Fibroblast of mammary gland (primary cell): ENCODE results near the gene MEX3A.
"Not testable (repeated sequence)": the region's sequence is repeated elsewhere in the genome, so short reads cannot be mapped to it uniquely, and the experiment has no call there.

ENCODE experiments used
- DNase-seq: peaks from one replicate; pipeline ENCODE4 v3.0.0-alpha.2; 2010; ENCODE audit warnings: low read depth
- H3K4me3 ChIP-seq: 2 replicates; pipeline ENCODE4 v1.5.1; 2011; ENCODE audit warnings: low read depth, mild to moderate bottlenecking, low read length, moderate library complexity; ENCODE audit not compliant: control insufficient read depth
- TF ChIP-seq, protein P1 (sequence below): conservative IDR thresholded peaks from 2 replicates; pipeline ENCODE4 v1.5.1; 2011; ENCODE audit warnings: low read depth, low read length, inconsistent platforms; ENCODE audit not compliant: control insufficient read depth, insufficient read depth

Gene MEX3A

GRCh38 chr1:156126630-156127534 lies 44.6 kb upstream of the MEX3A start:
- TF ChIP-seq, protein P1, sequence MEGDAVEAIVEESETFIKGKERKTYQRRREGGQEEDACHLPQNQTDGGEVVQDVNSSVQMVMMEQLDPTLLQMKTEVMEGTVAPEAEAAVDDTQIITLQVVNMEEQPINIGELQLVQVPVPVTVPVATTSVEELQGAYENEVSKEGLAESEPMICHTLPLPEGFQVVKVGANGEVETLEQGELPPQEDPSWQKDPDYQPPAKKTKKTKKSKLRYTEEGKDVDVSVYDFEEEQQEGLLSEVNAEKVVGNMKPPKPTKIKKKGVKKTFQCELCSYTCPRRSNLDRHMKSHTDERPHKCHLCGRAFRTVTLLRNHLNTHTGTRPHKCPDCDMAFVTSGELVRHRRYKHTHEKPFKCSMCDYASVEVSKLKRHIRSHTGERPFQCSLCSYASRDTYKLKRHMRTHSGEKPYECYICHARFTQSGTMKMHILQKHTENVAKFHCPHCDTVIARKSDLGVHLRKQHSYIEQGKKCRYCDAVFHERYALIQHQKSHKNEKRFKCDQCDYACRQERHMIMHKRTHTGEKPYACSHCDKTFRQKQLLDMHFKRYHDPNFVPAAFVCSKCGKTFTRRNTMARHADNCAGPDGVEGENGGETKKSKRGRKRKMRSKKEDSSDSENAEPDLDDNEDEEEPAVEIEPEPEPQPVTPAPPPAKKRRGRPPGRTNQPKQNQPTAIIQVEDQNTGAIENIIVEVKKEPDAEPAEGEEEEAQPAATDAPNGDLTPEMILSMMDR, result no peak
- H3K4me3 ChIP-seq, result peak overlapping the region; percentile 31
- peak; percentile 94 for DNase-seq

DNA sequence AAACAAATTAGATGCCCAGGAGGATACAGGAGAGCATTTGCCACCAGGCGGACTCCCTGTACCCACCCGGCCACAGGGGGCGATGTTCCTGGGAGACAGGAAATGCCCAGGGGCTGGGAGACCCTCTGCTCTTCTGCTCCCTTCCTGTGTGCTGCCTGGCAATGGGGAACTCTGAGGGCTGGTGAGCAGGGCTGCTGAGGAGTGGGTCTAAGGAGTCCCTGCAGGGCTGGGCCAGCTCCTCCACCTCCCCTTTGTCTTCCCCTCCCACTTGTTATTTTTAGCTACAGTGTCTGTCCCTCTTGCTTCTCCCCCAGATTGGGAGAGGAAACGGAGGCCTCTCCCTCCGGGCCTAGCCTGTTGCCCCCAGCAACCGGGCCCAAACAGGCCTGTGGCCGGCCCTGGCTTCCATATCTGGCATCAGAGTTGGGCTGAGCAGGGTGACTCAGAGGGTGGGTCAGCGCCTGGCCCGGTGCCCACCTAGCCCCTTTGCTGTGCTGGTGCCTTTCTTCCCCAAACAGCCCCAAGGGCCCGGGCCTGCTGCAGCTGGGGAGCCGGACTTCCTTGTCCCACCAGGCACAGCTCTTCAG lies 43.9 kb upstream of the MEX3A start:
- H3K4me3 ChIP-seq, result peak overlapping the region; percentile 31

DNA sequence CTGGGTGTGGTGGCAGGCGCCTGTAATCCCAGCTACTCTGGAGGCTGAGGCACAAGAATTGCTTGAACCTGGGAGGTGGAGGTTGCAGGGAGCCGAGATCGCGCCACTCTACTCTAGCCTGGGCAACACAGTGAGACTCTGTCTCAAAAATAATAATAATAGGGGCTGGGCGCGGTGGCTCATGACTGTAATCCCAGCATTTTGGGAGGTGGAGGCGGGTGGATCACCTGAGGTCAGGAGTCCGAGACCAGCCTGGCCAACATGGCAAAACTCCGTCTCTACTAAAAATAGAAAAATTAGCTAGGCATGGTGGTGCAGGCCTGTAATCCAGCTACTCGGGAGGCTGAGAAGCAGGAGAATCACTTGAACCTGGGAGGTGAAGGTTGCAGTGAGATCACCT lies 43.3 kb upstream of the MEX3A start:
- not testable (repeated sequence) for DNase-seq, H3K4me3 ChIP-seq

More for the DNA sequence above, 43.9 kb upstream of the MEX3A start:
- TF ChIP-seq, protein P1, result peak; percentile 54
- DNase-seq, result peak; percentile 97

DNA sequence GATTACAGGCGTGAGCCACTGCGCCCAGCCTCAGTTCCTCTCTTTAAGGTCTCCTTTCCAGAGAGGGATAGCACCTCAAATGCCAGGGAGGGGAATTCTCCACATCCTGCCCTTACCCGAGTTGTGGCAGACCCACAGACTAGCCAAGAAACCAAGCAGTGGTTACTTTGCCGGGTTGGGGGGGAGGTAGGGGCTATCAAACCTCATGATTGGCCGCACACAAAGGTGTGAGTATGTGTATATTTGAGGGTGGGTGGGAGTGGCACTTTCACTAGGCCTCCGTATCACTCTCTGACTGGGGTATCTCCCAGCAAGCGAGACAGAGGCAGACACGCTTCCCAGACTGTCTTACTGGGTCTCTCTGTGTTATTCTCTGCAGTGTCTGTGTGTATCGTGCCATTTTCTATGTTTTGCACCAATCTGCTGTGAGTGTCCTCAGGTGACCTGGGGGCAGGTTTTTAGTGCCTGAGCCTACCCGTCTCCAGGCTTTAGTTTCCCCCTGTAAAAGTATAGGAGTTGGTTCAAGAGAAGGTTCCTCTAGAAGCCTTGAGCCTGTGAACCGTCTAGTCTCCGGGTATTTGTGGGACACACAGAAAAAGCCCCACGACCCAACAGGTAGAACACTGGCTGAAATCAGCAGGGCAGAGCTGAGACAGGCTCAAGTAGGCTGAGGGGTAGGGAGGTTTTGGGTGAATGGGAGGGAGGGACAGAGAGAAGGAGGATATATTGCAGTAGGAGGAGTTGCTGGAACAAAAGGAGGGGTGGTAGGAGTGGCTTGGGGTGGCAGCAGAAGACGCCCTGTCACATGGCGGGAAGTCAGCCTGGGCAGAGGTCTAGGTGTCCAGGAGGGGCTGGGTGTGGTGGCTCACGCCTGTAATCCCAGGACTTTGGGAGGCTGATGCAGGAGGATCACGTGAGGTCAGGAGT lies 42.6 kb upstream of the MEX3A start:
- TF ChIP-seq, protein P1, result no peak
- H3K4me3 ChIP-seq, result peak overlapping the region; percentile 13
- DNase-seq, result peak; percentile 67

GRCh38 chr1:156123356-156124196 lies 41.3 kb upstream of the MEX3A start:
- TF ChIP-seq, protein P1, result peak; percentile 39
- peak; percentile 98 for DNase-seq
- H3K4me3 ChIP-seq, result peak overlapping the region; percentile 34

GRCh38 chr1:156122519-156123355 lies 40.5 kb upstream of the MEX3A start:
- H3K4me3 ChIP-seq, result peak overlapping the region; percentile 99
- DNase-seq, result peak; percentile 96
- TF ChIP-seq, protein P1, result no peak
